ENCODE measurements around the gene RANBP3L. TPM values are rescaled to one million over a fixed set of nuclear protein-coding genes. Genes with fewer than 3 reads are reported as not detected.

The RANBP3L gene
- total and polyA plus RNA-seq, 10 of the 15 experiments (the other 5 are each of a cell fraction or from before 2014, with no cell fraction given): 0.02 to 0.29 (median 0.06) TPM; not detected in 4

- ChIA-PET RAD21 (ENCODE audit: unreplicated experiment) (interaction anchor here (1.2 kb wide), 2 partner anchors 24 to 25 kb away, joined by 3 to 4 read pairs; partner anchors contain the start of gene NADK2), SMC1A (ENCODE audit: uncharacterized antibody, unreplicated experiment) (interaction anchor here (1.1 to 3.4 kb wide), 5 partner anchors 10 to 47 kb away, joined by 3 to 9 read pairs (median 3); no protein-coding TSS in a partner anchor), POLR2A (no interaction called here), CTCF (interaction anchor here (0.6 to 3.1 kb wide), 11 partner anchors 13 to 978 kb away, joined by 3 to 12 read pairs (median 3); partner anchors contain the start of gene NADK2)
- ATAC-seq (no peak), DNase-seq (ENCODE audit: low read depth, low spot score) (no peak), FAIRE-seq (no peak)
- 92% methylated on average over 1 of the region's 1 CpG for WGBS (ENCODE audit: insufficient coverage, insufficient replicate concordance, low lambda C conversion rate, missing lambda C conversion rate)
- TF ChIP-seq FOXK2 (IDR thresholded peaks at IDR 0.05) (no peak), HSF1 (IDR thresholded peaks at IDR 0.05; ENCODE audit: low read depth, low read length) (no peak)
- H3K79me2 ChIP-seq (ENCODE audit: control insufficient read depth, insufficient read depth, low read length): no peaks in the 10 kb centered on the region
- H3K9ac ChIP-seq (ENCODE audit: control insufficient read depth, insufficient read depth, low read length): no peak overlapping the region
- H3K27me3 ChIP-seq (replicated peaks in 1 of 2; ENCODE audit: control insufficient read depth in 2 of 2, insufficient read depth in 2 of 2, low read length in 1 of 2): no peaks in the 10 kb centered on the region
- no TSS peak for BruUV-seq (replicated peaks)
- H3K4me2 ChIP-seq (ENCODE audit: control insufficient read depth, insufficient read depth): no peak overlapping the region
- intact Hi-C loops (cut with micrococcal nuclease; ENCODE audit: unreplicated experiment): no loop called here
- in situ Hi-C loops (cut with MboI): no loop called here
- H2AFZ ChIP-seq (ENCODE audit: control insufficient read depth, low read depth, low read length): no peak overlapping the region
- no peak overlapping the region for H3K27ac ChIP-seq (ENCODE audit: control insufficient read depth, insufficient read depth)
- H4K20me1 ChIP-seq (ENCODE audit: control insufficient read depth, insufficient read depth): no peaks in the 10 kb centered on the region
- H3K4me1 ChIP-seq (ENCODE audit: control insufficient read depth, insufficient read depth, low read length): no peaks in the 10 kb centered on the region
- no peaks in the 10 kb centered on the region; a peak in 1 of 4 replicates for H3K36me3 ChIP-seq (ENCODE audit: control insufficient read depth in 2 of 2, insufficient read depth in 2 of 2, low read length in 1 of 2)
- no peak overlapping the region for H3K4me3 ChIP-seq
- no peaks in the 10 kb centered on the region for H3K9me3 ChIP-seq (replicated peaks; ENCODE audit: control insufficient read depth, insufficient read depth, low read length)
These were observed 84.1 kb downstream of the RANBP3L start for GRCh38 chr5:36217567-36217966.

GRCh38 chr5:36215910-36216309 lies 85.8 kb downstream of the RANBP3L start:
- no peaks in the 10 kb centered on the region; a peak in 1 of 4 replicates for H3K36me3 ChIP-seq (ENCODE audit: control insufficient read depth in 2 of 2, insufficient read depth in 2 of 2, low read length in 1 of 2)
- ATAC-seq: no peak
- H3K27ac ChIP-seq (ENCODE audit: control insufficient read depth, insufficient read depth): no peak overlapping the region
- ChIA-PET RAD21 (ENCODE audit: unreplicated experiment) (interaction anchor here (1.0 to 1.2 kb wide), 2 partner anchors 38 to 136 kb away, joined by 3 read pairs; no protein-coding TSS in a partner anchor), CTCF (interaction anchor here (1.0 to 3.1 kb wide), 3 partner anchors 50 to 136 kb away, joined by 3 to 12 read pairs (median 3); partner anchors contain the start of genes LMBRD2 and SKP2), SMC1A (ENCODE audit: uncharacterized antibody, unreplicated experiment) (interaction anchor here (1.0 to 3.4 kb wide), 4 partner anchors 13 to 137 kb away, joined by 3 to 9 read pairs (median 4); no protein-coding TSS in a partner anchor), POLR2A (no interaction called here)
- WGBS (ENCODE audit: insufficient coverage, insufficient replicate concordance, low lambda C conversion rate, missing lambda C conversion rate): 41% methylated on average over 2 of the region's 2 CpGs
- no peaks in the 10 kb centered on the region for H3K27me3 ChIP-seq (replicated peaks in 1 of 2; ENCODE audit: control insufficient read depth in 2 of 2, insufficient read depth in 2 of 2, low read length in 1 of 2)
- intact Hi-C loops (cut with micrococcal nuclease; ENCODE audit: unreplicated experiment) (no loop called here), in situ Hi-C loops (cut with MboI) (no loop called here)
- H3K4me2 ChIP-seq (ENCODE audit: control insufficient read depth, insufficient read depth): no peak overlapping the region
- H3K4me1 ChIP-seq (ENCODE audit: control insufficient read depth, insufficient read depth, low read length): no peaks in the 10 kb centered on the region
- no peaks in the 10 kb centered on the region for H4K20me1 ChIP-seq (ENCODE audit: control insufficient read depth, insufficient read depth)
- no peaks in the 10 kb centered on the region for H3K9me3 ChIP-seq (replicated peaks; ENCODE audit: control insufficient read depth, insufficient read depth, low read length)
- H2AFZ ChIP-seq (ENCODE audit: control insufficient read depth, low read depth, low read length): no peak overlapping the region
- H3K79me2 ChIP-seq (ENCODE audit: control insufficient read depth, insufficient read depth, low read length): no peaks in the 10 kb centered on the region
- no TSS peak for BruUV-seq (replicated peaks)
- no peak overlapping the region for H3K9ac ChIP-seq (ENCODE audit: control insufficient read depth, insufficient read depth, low read length)
- DNase-seq (ENCODE audit: low read depth, low spot score): no peak
- H3K4me3 ChIP-seq: no peak overlapping the region
- no peak for FAIRE-seq
- TF ChIP-seq RBBP5 (conservative IDR thresholded peaks at IDR 0.05) (no peak), BCL3 (IDR thresholded peaks at IDR 0.05; ENCODE audit: borderline replicate concordance, insufficient read depth, low read depth, low read length, poor library complexity, severe bottlenecking) (no peak), KAT2A (conservative IDR thresholded peaks at IDR 0.05; ENCODE audit: control insufficient read depth, low read depth, low read length) (no peak), ZNF592 (IDR thresholded peaks at IDR 0.05) (no peak)
